ENCODE measurements around the gene LPIN1. TPM values are rescaled to one million over a fixed set of nuclear protein-coding genes. Genes with fewer than 3 reads are reported as not detected.
"Not testable (repeated sequence)": the region's sequence is repeated elsewhere in the genome, so short reads cannot be mapped to it uniquely, and the experiment has no call there.

LPIN1 gene
- total RNA-seq, 6 experiments from 2014 or later, result 17.5 to 22.9 (median 20.7) TPM

DNA sequence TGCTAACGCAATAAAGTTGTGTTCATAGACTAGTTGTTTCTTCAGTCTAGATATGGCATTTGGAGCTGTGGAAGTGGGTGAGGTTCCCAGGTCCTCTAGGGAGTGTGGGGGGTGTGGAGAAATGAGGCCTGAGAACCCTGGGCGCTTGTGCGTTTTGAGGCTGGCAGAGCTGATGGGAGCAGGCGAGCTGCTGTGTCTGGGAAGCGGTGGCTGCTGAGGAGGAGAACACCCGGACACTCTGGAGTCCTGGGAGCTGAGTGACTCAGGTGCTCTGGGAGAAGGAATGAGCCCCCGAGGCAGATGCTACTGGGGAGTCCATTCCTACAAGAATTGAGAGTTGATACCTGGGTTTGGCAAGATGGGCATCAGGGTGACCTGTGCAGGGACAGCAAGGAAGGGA is 67.5 kb downstream of the LPIN1 start:
- Mint-ChIP-seq H3K4me1 (ENCODE audit: low read depth) (peaks cover 12% of the 10 kb centered on the region), H3K27me3 (ENCODE audit: insufficient read depth) (no peaks in the 10 kb centered on the region; the same call in 1 of the 2 replicates), H3K4me3 (no peak overlapping the region), H3K36me3 (ENCODE audit: low read depth) (peaks cover 46% of the 10 kb centered on the region), H3K27ac (no peak overlapping the region), H3K9me3 (no peaks in the 10 kb centered on the region)
- TF ChIP-seq, protein P1, sequence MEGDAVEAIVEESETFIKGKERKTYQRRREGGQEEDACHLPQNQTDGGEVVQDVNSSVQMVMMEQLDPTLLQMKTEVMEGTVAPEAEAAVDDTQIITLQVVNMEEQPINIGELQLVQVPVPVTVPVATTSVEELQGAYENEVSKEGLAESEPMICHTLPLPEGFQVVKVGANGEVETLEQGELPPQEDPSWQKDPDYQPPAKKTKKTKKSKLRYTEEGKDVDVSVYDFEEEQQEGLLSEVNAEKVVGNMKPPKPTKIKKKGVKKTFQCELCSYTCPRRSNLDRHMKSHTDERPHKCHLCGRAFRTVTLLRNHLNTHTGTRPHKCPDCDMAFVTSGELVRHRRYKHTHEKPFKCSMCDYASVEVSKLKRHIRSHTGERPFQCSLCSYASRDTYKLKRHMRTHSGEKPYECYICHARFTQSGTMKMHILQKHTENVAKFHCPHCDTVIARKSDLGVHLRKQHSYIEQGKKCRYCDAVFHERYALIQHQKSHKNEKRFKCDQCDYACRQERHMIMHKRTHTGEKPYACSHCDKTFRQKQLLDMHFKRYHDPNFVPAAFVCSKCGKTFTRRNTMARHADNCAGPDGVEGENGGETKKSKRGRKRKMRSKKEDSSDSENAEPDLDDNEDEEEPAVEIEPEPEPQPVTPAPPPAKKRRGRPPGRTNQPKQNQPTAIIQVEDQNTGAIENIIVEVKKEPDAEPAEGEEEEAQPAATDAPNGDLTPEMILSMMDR (IDR thresholded peaks at IDR 0.05), result no peak
- DNase-seq, result no peak

GRCh38 chr2:11814979-11815510 is 68.6 kb downstream of the LPIN1 start:
- Mint-ChIP-seq H3K36me3 (ENCODE audit: low read depth) (peaks cover 42% of the 10 kb centered on the region), H3K27ac (no peak overlapping the region), H3K4me1 (ENCODE audit: low read depth) (peaks cover 7% of the 10 kb centered on the region), H3K27me3 (ENCODE audit: insufficient read depth) (no peaks in the 10 kb centered on the region; the same call in 1 of the 2 replicates), H3K9me3 (no peaks in the 10 kb centered on the region), H3K4me3 (no peak overlapping the region)
- TF ChIP-seq, protein P1 (IDR thresholded peaks at IDR 0.05), result no peak
- DNase-seq, result no peak

DNA sequence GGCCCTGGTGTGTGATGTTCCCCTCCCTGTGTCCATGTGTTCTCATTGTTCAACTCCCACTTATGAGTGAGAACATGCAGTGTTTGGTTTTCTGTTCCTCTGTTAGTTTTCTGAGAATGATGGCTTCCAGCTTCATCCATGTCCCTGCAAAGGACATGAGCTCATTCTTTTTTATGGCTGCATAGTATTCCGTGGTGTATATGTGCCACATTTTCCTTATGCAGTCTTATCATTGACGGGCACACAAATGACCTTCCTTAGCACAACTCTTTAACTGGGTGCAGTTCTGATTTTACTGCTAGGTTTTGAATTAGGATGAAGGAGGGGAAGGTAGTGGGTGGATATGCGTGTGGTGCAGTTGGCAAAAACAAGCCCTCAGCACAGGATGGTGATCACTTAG is 70.5 kb downstream of the LPIN1 start:
- H3K27me3 Mint-ChIP-seq (ENCODE audit: insufficient read depth); H3K4me3 Mint-ChIP-seq; H3K9me3 Mint-ChIP-seq; H3K4me1 Mint-ChIP-seq (ENCODE audit: low read depth); DNase-seq; H3K27ac Mint-ChIP-seq: not testable (repeated sequence)
- H3K36me3 Mint-ChIP-seq (ENCODE audit: low read depth), result peaks cover 40% of the 10 kb centered on the region

DNA sequence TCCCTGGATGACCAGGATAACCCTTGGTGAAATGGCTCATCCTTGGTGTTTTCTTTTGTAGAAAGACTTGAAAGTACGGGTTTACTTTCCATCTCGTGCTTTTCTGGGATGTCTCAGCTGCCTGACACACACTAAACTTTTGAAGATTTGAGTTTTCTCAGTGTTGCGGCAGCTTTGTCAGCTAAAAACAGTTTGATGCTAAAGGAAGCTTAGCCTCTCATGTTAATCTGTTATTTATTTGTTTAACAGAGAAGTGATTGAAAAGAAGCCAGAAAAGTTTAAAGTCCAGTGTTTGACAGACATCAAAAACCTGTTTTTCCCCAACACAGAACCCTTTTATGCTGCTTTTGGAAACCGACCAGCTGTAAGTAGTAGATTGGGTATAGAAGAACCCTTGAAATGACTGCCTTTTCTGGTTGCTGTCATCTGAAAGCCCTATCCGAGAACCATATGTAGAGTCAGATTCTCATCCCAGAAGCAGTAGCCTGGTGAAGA is 72.8 kb downstream of the LPIN1 start:
- TF ChIP-seq, protein P1 (IDR thresholded peaks at IDR 0.05), result no peak
- no peak for DNase-seq
- Mint-ChIP-seq H3K27me3 (ENCODE audit: insufficient read depth) (no peaks in the 10 kb centered on the region), H3K27ac (no peak overlapping the region), H3K4me1 (ENCODE audit: low read depth) (no peaks in the 10 kb centered on the region), H3K4me3 (no peak overlapping the region), H3K9me3 (no peaks in the 10 kb centered on the region), H3K36me3 (ENCODE audit: low read depth) (peaks cover 52% of the 10 kb centered on the region)

GRCh38 chr2:11820650-11821049 is 74.2 kb downstream of the LPIN1 start:
- TF ChIP-seq, protein P1 (IDR thresholded peaks at IDR 0.05), result no peak
- Mint-ChIP-seq H3K4me1 (ENCODE audit: low read depth) (no peaks in the 10 kb centered on the region), H3K4me3 (no peak overlapping the region), H3K27ac (no peak overlapping the region), H3K36me3 (ENCODE audit: low read depth) (peaks cover 52% of the 10 kb centered on the region), H3K9me3 (no peaks in the 10 kb centered on the region), H3K27me3 (ENCODE audit: insufficient read depth) (no peaks in the 10 kb centered on the region)
- DNase-seq, result no peak

DNA sequence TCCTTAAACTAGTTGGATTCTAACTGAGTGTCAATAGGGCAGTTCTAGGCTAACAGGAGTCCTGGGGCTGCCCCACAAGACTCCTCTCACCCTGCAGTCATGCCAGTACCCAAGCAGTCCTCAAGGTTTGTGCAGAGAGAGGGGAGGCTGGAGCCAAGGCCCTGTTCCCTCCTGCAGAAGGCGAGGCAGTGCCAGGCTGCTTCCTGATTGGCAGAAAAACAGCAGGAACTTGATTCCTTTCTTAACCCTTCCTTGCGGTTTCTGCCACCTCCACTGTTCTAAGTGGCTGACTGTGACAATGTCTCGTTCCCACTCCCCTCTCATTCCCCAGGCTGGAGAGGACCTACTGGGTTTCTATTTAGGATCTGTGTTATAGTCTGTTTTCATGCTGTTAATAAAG is 75.3 kb downstream of the LPIN1 start:
- TF ChIP-seq, protein P1 (IDR thresholded peaks at IDR 0.05), result no peak
- no peak overlapping the region for H3K4me3 Mint-ChIP-seq
- H3K36me3 Mint-ChIP-seq (ENCODE audit: low read depth), result peaks cover 42% of the 10 kb centered on the region
- H3K4me1 Mint-ChIP-seq (ENCODE audit: low read depth), result no peaks in the 10 kb centered on the region
- no peak overlapping the region for H3K27ac Mint-ChIP-seq
- no peak for DNase-seq
- H3K27me3 Mint-ChIP-seq (ENCODE audit: insufficient read depth), result no peaks in the 10 kb centered on the region
- no peaks in the 10 kb centered on the region for H3K9me3 Mint-ChIP-seq

DNA sequence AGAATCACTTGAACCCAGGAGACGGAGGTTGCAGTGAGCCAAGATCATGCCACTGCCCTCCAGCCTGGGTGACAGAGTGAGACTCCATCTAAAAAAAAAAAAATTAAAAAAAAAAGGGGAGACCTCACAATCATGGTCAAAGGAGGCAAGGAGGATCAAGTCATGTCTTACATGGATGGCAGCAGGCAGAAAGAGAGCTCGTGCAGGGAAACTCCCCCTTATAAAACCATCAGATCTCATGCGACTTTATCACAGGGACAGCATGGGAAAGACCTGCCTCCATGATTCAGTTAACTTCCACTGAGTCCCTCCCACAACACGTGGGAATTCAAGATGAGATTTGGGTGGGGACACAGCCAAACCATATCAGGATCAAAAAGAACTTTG is 75.9 kb downstream of the LPIN1 start:
- H3K27me3 Mint-ChIP-seq (ENCODE audit: insufficient read depth); H3K27ac Mint-ChIP-seq; H3K4me1 Mint-ChIP-seq (ENCODE audit: low read depth); DNase-seq; H3K4me3 Mint-ChIP-seq; H3K9me3 Mint-ChIP-seq: not testable (repeated sequence)
- H3K36me3 Mint-ChIP-seq (ENCODE audit: low read depth), result peaks cover 38% of the 10 kb centered on the region
